Middle frontal gyrus (tissue), 1 donor: ENCODE data around the gene FUCA2.
"Not testable (repeated sequence)": the region's sequence is repeated elsewhere in the genome, so short reads cannot be mapped to it uniquely, and the experiment has no call there.

Experiments
- DNase-seq: peaks from one replicate; pipeline ENCODE4 v3.0.0-alpha.2; 2015; ENCODE audit warnings: low spot score; ENCODE audit errors: extremely low spot score

The FUCA2 gene

GRCh38 chr6:143447865-143448264, 63.7 kb downstream of the FUCA2 start:
- DNase-seq: not testable (repeated sequence)
